Measurements from ENCODE around the gene FCHSD2. TPM values are rescaled to one million over a fixed set of nuclear protein-coding genes. Genes with fewer than 3 reads are reported as not detected.

Gene FCHSD2
- total and polyA plus RNA-seq, 2 donors (not counting 3 experiments of a cell fraction or from before 2014, with no cell fraction given), result 20.8 to 56.9 TPM

- DNase-seq (ENCODE audit: low read depth, low spot score) (no peak), FAIRE-seq (peak; percentile 52)
- ChIA-PET POLR2A (no interaction called here), CTCF (interaction anchor here (0.8 to 3.3 kb wide), 6 partner anchors 11 to 364 kb away, joined by 3 to 48 read pairs (median 9); partner anchors contain the start of gene STARD10)
- H3K4me3 ChIP-seq (replicated peaks in 1 of 3; ENCODE audit: insufficient read depth in 1 of 3, low read depth in 1 of 3, low read length in 3 of 3), result peak overlapping the region; percentile 17 to 88 (median 56)
- H3K4me2 ChIP-seq (ENCODE audit: insufficient read depth, low read length), result peak overlapping the region; percentile 81
- H2AFZ ChIP-seq (ENCODE audit: low read depth, low read length), result peak overlapping the region; percentile 36
- peaks cover 31% of the 10 kb centered on the region for H3K4me1 ChIP-seq (ENCODE audit: control insufficient read depth, extremely low read depth, insufficient read depth, low read length)
- BruUV-seq (replicated peaks), result no TSS peak
- intact Hi-C loops (cut with micrococcal nuclease) (loop anchor here (1.0 kb wide), 2 partner anchors 20 to 89 kb away; partner anchors contain the start of gene STARD10), dilution Hi-C loops (cut with MboI; ENCODE audit: extremely low pct_ligation_motif_present, low sequenced_read_pairs) (no loop called here)
- H3K9ac ChIP-seq (replicated peaks; ENCODE audit: extremely low read depth, insufficient read depth, low read length), result peak overlapping the region; percentile 96
- H3K27me3 ChIP-seq (ENCODE audit: control insufficient read depth in 2 of 2, insufficient read depth in 2 of 2, low read length in 2 of 2), result no peaks in the 10 kb centered on the region
- H3K79me2 ChIP-seq (ENCODE audit: control insufficient read depth, insufficient read depth, low read length), result peaks cover 28% of the 10 kb centered on the region
- H3K9me1 ChIP-seq (replicated peaks; ENCODE audit: control insufficient read depth, extremely low read depth, insufficient read depth, low read length), result no peaks in the 10 kb centered on the region
- TF ChIP-seq JUN (IDR thresholded peaks at IDR 0.05; ENCODE audit: borderline replicate concordance, insufficient read depth, insufficient read length, low read depth) (no peak), POLR2A (IDR thresholded peaks at IDR 0.05; ENCODE audit: low read depth, low read length) (peak; percentile 91), MYC (IDR thresholded peaks at IDR 0.05; ENCODE audit: low read depth, low read length) (no peak), POLR2AphosphoS5 (IDR thresholded peaks at IDR 0.05; ENCODE audit: insufficient read depth, low read depth, low read length) (peak; percentile 85), GATA2 (IDR thresholded peaks at IDR 0.05; ENCODE audit: insufficient read depth, insufficient read length, low read depth, low read length) (no peak), EZH2 (IDR thresholded peaks at IDR 0.05; ENCODE audit: borderline replicate concordance, low read depth, low read length, severe bottlenecking) (no peak), FOS (IDR thresholded peaks at IDR 0.05; ENCODE audit: borderline replicate concordance, insufficient read depth, low read length) (no peak)
- no peaks in the 10 kb centered on the region for H3K9me3 ChIP-seq (replicated peaks; ENCODE audit: control insufficient read depth, insufficient read depth, low read length)
- H4K20me1 ChIP-seq (replicated peaks; ENCODE audit: control insufficient read depth, extremely low read depth, insufficient read depth, low read length), result no peaks in the 10 kb centered on the region
- H3K36me3 ChIP-seq (ENCODE audit: control insufficient read depth in 2 of 2, extremely low read depth in 1 of 2, insufficient read depth in 2 of 2, low read length in 2 of 2), result peaks cover 5 to 10% of the 10 kb centered on the region in 2 experiments
- H3K27ac ChIP-seq (ENCODE audit: insufficient read depth, low read depth, low read length), result peak overlapping the region; percentile 67
Measured at GRCh38 chr11:72813740-72814285, 328.3 kb downstream of the FCHSD2 start.

Data from endothelial cell of umbilical vein (primary cell).